Keratinocyte (primary cell): ENCODE measurements around the gene ADCY4.

Source experiments
- CTCF ChIP-seq, 3 experiments: IDR thresholded peaks in 1 of 3; conservative IDR thresholded peaks in 1 of 3; optimal IDR thresholded peaks in 1 of 3; 2 replicates in 2 of 3; 3 replicates in 1 of 3; pipeline versions ENCODE3 to v1.5.1; 2011; ENCODE audit warnings: low read length in 3 of 3, mild to moderate bottlenecking in 3 of 3, moderate library complexity in 2 of 3, control low read depth in 1 of 3, inconsistent platforms in 1 of 3; ENCODE audit not compliant: insufficient read depth in 2 of 3; ENCODE audit errors: extremely low read depth in 1 of 3
- EZH2 ChIP-seq: IDR thresholded peaks from one replicate; pipeline ENCODE4 v1.6.1; 2012; ENCODE audit warnings: inconsistent platforms, mild to moderate bottlenecking, low read length, moderate library complexity

- TF ChIP-seq CTCF (optimal IDR thresholded peaks at IDR 0.05 in 1 of 3, IDR thresholded peaks at IDR 0.05 in 1 of 3, conservative IDR thresholded peaks at IDR 0.05 in 1 of 3; ENCODE audit: extremely low read depth in 1 of 3, insufficient read depth in 2 of 3, low read length in 3 of 3) (no peak), EZH2 (no peak)
Measured at GRCh38 chr14:24324024-24324423, 10.8 kb downstream of the ADCY4 start.
